ENCODE data around the gene LNP1.

DNA sequence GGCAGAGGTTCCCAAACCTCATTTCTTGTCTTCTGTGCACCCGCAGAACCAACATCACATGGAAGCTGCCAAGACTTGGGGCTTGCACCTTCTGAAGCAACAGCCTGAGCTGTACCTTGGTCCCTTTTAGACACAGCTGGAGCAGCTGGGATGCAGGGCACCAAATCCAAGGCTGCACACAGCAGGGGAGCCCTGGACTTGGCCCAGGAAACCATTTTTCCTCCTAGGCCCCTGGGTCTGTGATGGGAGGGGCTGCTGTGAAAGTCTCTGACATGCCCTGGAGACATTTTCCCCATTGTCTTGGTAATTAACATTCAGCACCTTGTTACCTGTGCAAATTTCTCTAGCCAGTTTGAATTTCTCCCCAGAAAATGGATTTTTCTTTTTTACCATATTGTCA lies 57.5 kb downstream of the LNP1 start:
- TF ChIP-seq POLR2A (IDR thresholded peaks at IDR 0.05) (no peak), CTCF (IDR thresholded peaks at IDR 0.05 in 8 of 11, conservative IDR thresholded peaks at IDR 0.05 in 3 of 11) (no peak), POLR2AphosphoS5 (IDR thresholded peaks at IDR 0.05) (no peak)

All from spleen (tissue), 7 donors.